Measurements from ENCODE around the gene APIP. TPM values are rescaled to one million over a fixed set of nuclear protein-coding genes. Genes with fewer than 3 reads are reported as not detected.
"Not testable (repeated sequence)": the region's sequence is repeated elsewhere in the genome, so short reads cannot be mapped to it uniquely, and the experiment has no call there.

Gene APIP
- total and polyA plus RNA-seq, 10 donors = 18.2 to 33.2 (median 26.1) TPM

- no peaks in the 10 kb centered on the region for H3K27me3 ChIP-seq (replicated peaks in 1 of 7)
- no peak overlapping the region for H3K4me3 ChIP-seq
- no peak for DNase-seq
- 96 to 97% (median 96%) methylated on average over 4 of the region's 4 CpGs for WGBS, 5 donors
- H3K9me3 ChIP-seq = no peaks in the 10 kb centered on the region
- intact Hi-C loops (cut with DNase I; ENCODE audit: low total_unique reads) = no loop called here
- peaks cover 5 to 59% (median 29%) of the 10 kb centered on the region in 6 donors for H3K4me1 ChIP-seq
- TF ChIP-seq POLR2A (IDR thresholded peaks at IDR 0.05) = no peak
- no peak for TF ChIP-seq CTCF (IDR thresholded peaks at IDR 0.05 in 8 of 11, conservative IDR thresholded peaks at IDR 0.05 in 3 of 11)
- TF ChIP-seq POLR2AphosphoS5 (IDR thresholded peaks at IDR 0.05) = no peak
- H3K36me3 ChIP-seq = peaks cover 0 to 9% (median 0%) of the 10 kb centered on the region in 6 donors
- no peak overlapping the region for H3K27ac ChIP-seq
Observed at GRCh38 chr11:34921156-34921555, 5.0 kb upstream of the APIP start.

DNA sequence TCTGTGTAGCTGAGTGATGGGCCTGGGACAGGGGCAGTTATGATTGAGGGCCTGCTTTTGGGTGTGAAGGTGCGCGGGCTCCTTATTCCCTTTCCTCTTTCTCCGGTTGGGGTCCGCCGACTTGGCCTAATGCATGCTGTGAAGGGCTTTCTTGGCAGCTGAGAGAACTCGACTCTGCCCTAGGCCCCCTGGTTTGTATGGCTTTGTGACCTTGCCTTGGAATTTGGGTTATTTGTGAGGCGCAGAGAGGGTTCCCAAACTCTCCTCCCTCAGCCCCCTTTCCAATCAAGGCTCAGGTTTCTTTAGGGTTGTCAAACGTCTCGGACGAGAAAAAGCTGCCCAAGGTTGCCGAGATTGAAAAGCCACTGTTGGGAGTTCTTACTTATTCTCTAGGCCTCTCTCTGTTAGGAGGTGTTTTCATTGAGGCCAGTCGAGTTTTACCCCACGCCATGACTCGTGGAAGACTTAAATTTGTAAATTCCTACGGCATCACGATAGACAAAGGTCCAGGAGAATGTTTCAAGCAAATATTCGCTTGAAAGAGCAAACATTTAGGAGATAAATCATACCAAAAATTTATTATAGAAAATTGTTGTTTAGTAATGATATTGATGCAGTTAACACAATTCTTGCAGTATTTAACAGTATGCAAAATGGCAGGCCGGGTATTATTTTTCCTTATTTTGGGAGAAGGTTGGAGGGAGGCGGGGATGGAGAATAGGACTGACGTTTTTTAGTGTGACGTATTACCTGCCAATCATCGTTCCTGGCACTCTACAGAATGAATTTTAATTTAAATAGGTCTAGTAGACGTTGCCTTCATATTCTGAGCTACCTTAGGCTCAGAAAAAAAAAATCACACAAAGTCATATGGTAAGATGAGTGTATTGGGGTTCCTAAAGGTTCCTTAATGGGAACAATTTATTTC, 928 bp upstream of the APIP start:
- H3K36me3 ChIP-seq = peaks cover 0 to 27% (median 0%) of the 10 kb centered on the region in 6 donors
- H3K4me1 ChIP-seq = peaks cover 10 to 52% (median 36%) of the 10 kb centered on the region in 6 donors
- WGBS, 5 donors = 22 to 31% (median 26%) methylated on average over 22 to 23 of the region's 23 CpGs
- H3K4me3 ChIP-seq = peak overlapping the region; percentile 78 to 92 (median 87)
- DNase-seq = no peak
- H3K27me3 ChIP-seq (replicated peaks in 1 of 7) = no peaks in the 10 kb centered on the region
- TF ChIP-seq POLR2A (IDR thresholded peaks at IDR 0.05) (no peak), POLR2AphosphoS5 (IDR thresholded peaks at IDR 0.05) (no peak), CTCF (IDR thresholded peaks at IDR 0.05 in 8 of 11, conservative IDR thresholded peaks at IDR 0.05 in 3 of 11) (no peak)
- intact Hi-C loops (cut with DNase I; ENCODE audit: low total_unique reads) = no loop called here
- H3K9me3 ChIP-seq = no peaks in the 10 kb centered on the region
- H3K27ac ChIP-seq = peak overlapping the region; percentile 93 to 97 (median 97)

GRCh38 chr11:34915136-34916014, 804 bp downstream of the APIP start:
- intact Hi-C loops (cut with DNase I; ENCODE audit: low total_unique reads) = no loop called here
- WGBS, 5 donors = 4 to 7% (median 5%) methylated on average over 33 to 34 of the region's 34 CpGs
- DNase-seq = no peak
- Histone ChIP-seq H3K36me3 (peaks cover 0 to 20% (median 0%) of the 10 kb centered on the region in 6 donors), H3K27ac (peak overlapping the region; percentile 93 to 97 (median 97)), H3K9me3 (no peaks in the 10 kb centered on the region), H3K27me3 (replicated peaks in 1 of 7) (no peaks in the 10 kb centered on the region), H3K4me3 (peak overlapping the region; percentile 78 to 92 (median 87)), H3K4me1 (peaks cover 10 to 58% (median 43%) of the 10 kb centered on the region in 6 donors)
- TF ChIP-seq POLR2A (IDR thresholded peaks at IDR 0.05) (no peak), POLR2AphosphoS5 (IDR thresholded peaks at IDR 0.05) (peak in 1 of 3 donors; percentile 58), CTCF (IDR thresholded peaks at IDR 0.05 in 8 of 11, conservative IDR thresholded peaks at IDR 0.05 in 3 of 11) (peak in 1 of 11 experiments; percentile 1)

- H3K4me1 ChIP-seq = peaks cover 10 to 63% (median 42%) of the 10 kb centered on the region in 6 donors
- H3K4me3 ChIP-seq; DNase-seq; H3K27me3 ChIP-seq (replicated peaks in 1 of 7); intact Hi-C loops (cut with DNase I; ENCODE audit: low total_unique reads); H3K9me3 ChIP-seq; H3K27ac ChIP-seq: not testable (repeated sequence)
- H3K36me3 ChIP-seq = peaks cover 0 to 20% (median 3%) of the 10 kb centered on the region in 6 donors
- 93 to 99% (median 97%) methylated on average over 10 of the region's 10 CpGs for WGBS, 5 donors
Observed at GRCh38 chr11:34913556-34913955, 2.6 kb downstream of the APIP start.
